Gastrocnemius medialis (tissue), 4 donors: ENCODE measurements around the gene PRTN3. TPM values are rescaled to one million over a fixed set of nuclear protein-coding genes. Genes with fewer than 3 reads are reported as not detected.

Experiments used
- ATAC-seq, 2 donors: fragments of 150-250 bp; one replicate each; pipeline ENCODE4 v1.9.1; 2016
- DNase-seq, 2 donors: peaks; one replicate each; pipeline ENCODE4 v3.0.0-alpha.2; 2019
- H3K27ac ChIP-seq, 4 donors: fragments of 200-600 bp; sonication (generic); 1 replicate in 1 of 4; 2 replicates in 3 of 4; pipeline ENCODE4 v1.5.1; 2016 to 2018; ENCODE audit warnings: mild to moderate bottlenecking in 2 of 4, moderate library complexity in 1 of 4
- H3K27me3 ChIP-seq, 3 donors: fragments of 200-600 bp; sonication (generic) in 2 of 3; 1 replicate in 1 of 3; 2 replicates in 2 of 3; pipeline versions ENCODE4 v1.5.1 to v1.6.0; 2016 to 2019; ENCODE audit warnings: mild to moderate bottlenecking in 1 of 3, moderate library complexity in 1 of 3
- H3K36me3 ChIP-seq, 2 donors: fragments of 200-600 bp; sonication (generic) in 1 of 2; one replicate each; pipeline ENCODE4 v1.5.1; 2017 to 2018
- H3K4me1 ChIP-seq, 2 donors: fragments of 200-600 bp; sonication (generic) in 1 of 2; one replicate each; pipeline ENCODE4 v1.5.1; 2016 to 2017; ENCODE audit warnings: mild to moderate bottlenecking in 2 of 2
- H3K4me3 ChIP-seq, 4 donors: fragments of 200-600 bp; sonication (generic) in 3 of 4; 1 replicate in 1 of 4; 2 replicates in 3 of 4; pipeline ENCODE4 v1.5.1; 2016 to 2019; ENCODE audit warnings: mild to moderate bottlenecking in 2 of 4
- H3K9me3 ChIP-seq, 3 donors: fragments of 200-600 bp; sonication (generic) in 2 of 3; 1 replicate in 1 of 3; 2 replicates in 2 of 3; pipeline ENCODE4 v1.5.1; 2016 to 2019
- CTCF ChIP-seq, 5 experiments: fragments of 450-650 bp in 3 of 5; fragments of 200-600 bp in 2 of 5; sonication (generic) in 2 of 5; IDR thresholded peaks in 4 of 5; conservative IDR thresholded peaks in 1 of 5; 1 replicate in 4 of 5; 2 replicates in 1 of 5; pipeline ENCODE4 v1.5.1; 2016 to 2019; ENCODE audit warnings: antibody characterized with exemption in 5 of 5, mild to moderate bottlenecking in 3 of 5, moderate library complexity in 3 of 5
- POLR2A ChIP-seq, 2 donors: fragments of 450-650 bp; IDR thresholded peaks; one replicate each; pipeline ENCODE4 v1.6.1; 2017; ENCODE audit warnings: antibody characterized with exemption in 2 of 2, mild to moderate bottlenecking in 2 of 2, moderate library complexity in 2 of 2
- in situ Hi-C, 4 donors: fragments of 200-750 bp; cut with MboI; loops; one replicate each; pipeline versions ENCODE4 v1.15.0 to v1.8.0; 2017; ENCODE audit warnings: low sequenced_read_pairs in 4 of 4
- intact Hi-C: fragments of 100-400 bp; cut with DNase I; formaldehyde crosslinking; loops from one replicate; pipeline ENCODE4 v1.15.1; 2023; ENCODE audit warnings: low total_unique reads
- total RNA-seq, 4 donors: library from RNA; depleted of rRNA; stranded (reverse); fragments of >200 nt; gene quantifications; one replicate each; pipeline versions ENCODE4 v1.1.0 to v1.2.3, GENCODE V29; 2016

The PRTN3 gene
- total RNA-seq, 4 donors from 2014 or later = 0.51 TPM; not detected in 3

DNA sequence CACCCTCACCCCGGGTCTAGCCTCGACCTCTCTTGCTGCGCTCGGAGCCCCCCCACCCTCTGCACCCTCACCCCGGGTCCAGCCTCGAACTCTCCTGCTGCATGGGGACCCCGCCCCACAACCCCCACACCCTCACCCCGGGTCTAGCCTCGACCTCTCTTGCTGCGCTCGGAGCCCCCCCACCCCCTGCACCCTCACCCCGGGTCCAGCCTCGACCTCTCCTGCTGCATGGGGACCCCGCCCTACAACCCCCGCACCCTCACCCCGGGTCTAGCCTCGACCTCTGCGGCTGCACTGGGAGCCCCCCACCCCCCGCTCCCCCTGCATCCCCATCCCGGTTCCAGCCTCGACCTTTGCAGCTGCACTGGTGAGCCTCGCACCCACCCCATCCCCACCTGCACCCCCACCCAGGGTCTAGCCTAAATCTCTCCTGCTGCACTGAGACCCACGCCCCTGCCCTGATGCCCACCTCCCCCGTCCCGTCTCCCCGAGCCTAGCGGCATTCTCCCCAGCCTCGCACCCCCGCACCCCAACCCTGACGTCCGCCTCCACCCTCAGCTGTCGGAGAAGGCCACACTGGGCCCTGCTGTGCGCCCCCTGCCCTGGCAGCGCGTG is 20.4 kb downstream of the PRTN3 start:
- Histone ChIP-seq H3K27me3 (peaks cover 32 to 53% (median 47%) of the 10 kb centered on the region in 3 donors), H3K27ac (no peak overlapping the region), H3K4me1 (no peaks in the 10 kb centered on the region), H3K9me3 (no peaks in the 10 kb centered on the region), H3K36me3 (no peaks in the 10 kb centered on the region), H3K4me3 (peak overlapping the region in 2 of 4 donors; percentile 41 to 54)
- ATAC-seq (no peak), DNase-seq (no peak)
- in situ Hi-C loops (loop anchor here in 1 of 4 donors (25.0 kb wide), 1 partner anchor 126 kb away; the partner anchor contains the start of gene WDR18), intact Hi-C loops (no loop called here)
- TF ChIP-seq CTCF (IDR thresholded peaks at IDR 0.05 in 4 of 5, conservative IDR thresholded peaks at IDR 0.05 in 1 of 5) (no peak), POLR2A (IDR thresholded peaks at IDR 0.05) (no peak)

DNA sequence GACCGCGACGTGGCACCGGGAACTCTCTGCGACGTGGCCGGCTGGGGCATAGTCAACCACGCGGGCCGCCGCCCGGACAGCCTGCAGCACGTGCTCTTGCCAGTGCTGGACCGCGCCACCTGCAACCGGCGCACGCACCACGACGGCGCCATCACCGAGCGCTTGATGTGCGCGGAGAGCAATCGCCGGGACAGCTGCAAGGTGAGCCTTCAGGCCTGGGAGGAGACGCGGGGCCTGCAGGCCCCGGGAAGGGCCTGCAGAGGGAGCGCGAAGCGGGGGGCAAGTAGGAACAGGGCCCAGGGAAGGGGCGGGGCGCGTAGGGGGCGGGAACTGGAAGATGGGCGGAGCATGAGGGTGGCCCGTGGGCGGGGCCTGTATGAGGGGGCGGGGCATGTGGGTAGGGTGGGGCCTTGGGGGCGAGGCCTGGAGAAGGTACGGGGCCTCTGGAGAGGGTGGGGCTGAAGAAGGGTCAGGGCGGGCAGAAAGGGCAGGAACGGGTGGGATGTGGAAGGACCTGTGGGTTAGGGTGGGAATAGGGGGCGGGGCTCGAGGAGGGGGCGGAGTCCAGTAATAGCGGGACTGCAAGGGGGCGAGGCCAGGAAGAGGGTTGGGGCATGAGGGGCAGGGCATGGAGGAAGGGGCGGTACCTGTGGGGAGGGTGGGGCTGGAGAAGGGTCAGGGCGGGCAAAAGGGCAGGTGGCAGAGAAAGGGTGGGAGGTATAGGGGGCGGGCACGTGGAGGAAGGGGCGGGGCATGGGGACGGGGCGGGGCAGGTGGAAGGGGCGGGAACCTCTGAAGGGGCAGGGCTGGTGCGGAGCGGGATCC is 21.2 kb downstream of the PRTN3 start:
- Histone ChIP-seq H3K27ac (no peak overlapping the region), H3K4me3 (no peak overlapping the region), H3K27me3 (peaks cover 32 to 48% (median 42%) of the 10 kb centered on the region in 3 donors), H3K4me1 (no peaks in the 10 kb centered on the region), H3K9me3 (no peaks in the 10 kb centered on the region), H3K36me3 (no peaks in the 10 kb centered on the region)
- in situ Hi-C loops (loop anchor here in 1 of 4 donors (25.0 kb wide), 1 partner anchor 125 kb away; the partner anchor contains the start of gene WDR18), intact Hi-C loops (no loop called here)
- no peak for TF ChIP-seq POLR2A (IDR thresholded peaks at IDR 0.05)
- no peak for TF ChIP-seq CTCF (IDR thresholded peaks at IDR 0.05 in 4 of 5, conservative IDR thresholded peaks at IDR 0.05 in 1 of 5)
- DNase-seq = no peak
- ATAC-seq = peak in 1 of 2 donors; percentile 4

- peak in 1 of 2 donors; percentile 47 for DNase-seq
- H3K9me3 ChIP-seq = no peaks in the 10 kb centered on the region
- in situ Hi-C loops (loop anchor here in 1 of 4 donors (25.0 kb wide), 1 partner anchor 125 kb away; the partner anchor contains the start of gene WDR18), intact Hi-C loops (no loop called here)
- peaks cover 0 to 3% of the 10 kb centered on the region in 2 donors for H3K36me3 ChIP-seq
- TF ChIP-seq CTCF (IDR thresholded peaks at IDR 0.05 in 4 of 5, conservative IDR thresholded peaks at IDR 0.05 in 1 of 5) = no peak
- TF ChIP-seq POLR2A (IDR thresholded peaks at IDR 0.05) = no peak
- ATAC-seq = peak in 1 of 2 donors; percentile 17
- no peak overlapping the region for H3K4me3 ChIP-seq
- H3K27ac ChIP-seq = no peak overlapping the region
- H3K4me1 ChIP-seq = no peaks in the 10 kb centered on the region
- H3K27me3 ChIP-seq = peaks cover 31 to 48% (median 42%) of the 10 kb centered on the region in 3 donors
Measured at GRCh38 chr19:862581-863314, 21.9 kb downstream of the PRTN3 start.

DNA sequence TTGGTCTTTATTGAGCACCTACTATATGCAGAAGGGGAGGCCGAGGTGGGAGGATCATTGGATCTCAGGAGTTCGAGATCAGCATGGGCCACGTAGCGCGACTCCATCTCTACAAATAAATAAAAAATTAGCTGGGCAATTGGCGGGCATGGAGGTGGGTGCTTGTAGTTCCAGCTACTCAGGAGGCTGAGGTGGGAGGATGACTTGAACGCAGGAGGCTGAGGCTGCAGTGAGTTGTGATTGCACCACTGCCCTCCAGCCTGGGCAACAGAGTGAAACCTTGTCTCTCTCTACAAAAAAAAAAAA is 22.5 kb downstream of the PRTN3 start:
- no peak for TF ChIP-seq CTCF (IDR thresholded peaks at IDR 0.05 in 4 of 5, conservative IDR thresholded peaks at IDR 0.05 in 1 of 5)
- no peak for TF ChIP-seq POLR2A (IDR thresholded peaks at IDR 0.05)
- ATAC-seq = no peak
- intact Hi-C loops = no loop called here
- Histone ChIP-seq H3K36me3 (peaks cover 0 to 8% of the 10 kb centered on the region in 2 donors), H3K27me3 (peaks cover 25 to 47% (median 42%) of the 10 kb centered on the region in 3 donors), H3K9me3 (no peaks in the 10 kb centered on the region), H3K27ac (no peak overlapping the region), H3K4me1 (no peaks in the 10 kb centered on the region), H3K4me3 (no peak overlapping the region)
- in situ Hi-C loops = loop anchor here in 1 of 4 donors (25.0 kb wide), 1 partner anchor 124 kb away; the partner anchor contains the start of gene WDR18
- DNase-seq = no peak
